Measurements from ENCODE around the gene ABCB11.
"Not testable (repeated sequence)": the region's sequence is repeated elsewhere in the genome, so short reads cannot be mapped to it uniquely, and the experiment has no call there.

Gene ABCB11

GRCh38 chr2:168948621-168949212 is 82.4 kb downstream of the ABCB11 start:
- DNase-seq (ENCODE audit: low spot score in 2 of 2) = no peak
- H3K4me3 Mint-ChIP-seq = no peak overlapping the region
- H3K27ac Mint-ChIP-seq = no peak overlapping the region
- no peaks in the 10 kb centered on the region for H3K4me1 Mint-ChIP-seq
- H3K36me3 Mint-ChIP-seq = no peaks in the 10 kb centered on the region
- peaks cover 4% of the 10 kb centered on the region for H3K9me3 Mint-ChIP-seq
- no peak for ATAC-seq

- Mint-ChIP-seq H3K9me3 (no peaks in the 10 kb centered on the region), H3K27ac (no peak overlapping the region), H3K36me3 (no peaks in the 10 kb centered on the region), H3K4me1 (no peaks in the 10 kb centered on the region), H3K4me3 (no peak overlapping the region)
- ATAC-seq = no peak
- DNase-seq (ENCODE audit: low spot score in 2 of 2) = no peak
Observed at GRCh38 chr2:168945508-168945907, 85.6 kb downstream of the ABCB11 start.

DNA sequence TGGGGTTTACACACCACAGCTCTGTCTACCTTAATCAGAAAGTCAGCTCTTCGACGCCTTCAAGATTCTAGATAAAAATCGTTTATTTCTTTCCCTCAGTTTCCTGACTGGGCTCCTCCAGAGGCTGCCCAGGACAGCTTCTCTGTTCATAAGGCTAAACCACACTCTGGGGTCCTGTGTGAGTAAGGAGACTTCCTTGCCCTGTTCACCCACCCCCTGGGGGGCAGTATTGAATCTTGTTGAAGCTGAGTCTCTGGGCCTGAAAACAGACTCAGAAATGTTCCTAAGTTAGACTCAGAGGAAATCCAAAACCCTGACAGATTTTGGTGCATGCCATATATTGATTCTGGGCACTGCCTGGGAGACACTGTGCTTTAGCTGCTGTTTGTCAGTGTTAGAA is 87.1 kb downstream of the ABCB11 start:
- peaks cover 8% of the 10 kb centered on the region for H3K4me1 Mint-ChIP-seq
- no peak overlapping the region for H3K4me3 Mint-ChIP-seq

DNA sequence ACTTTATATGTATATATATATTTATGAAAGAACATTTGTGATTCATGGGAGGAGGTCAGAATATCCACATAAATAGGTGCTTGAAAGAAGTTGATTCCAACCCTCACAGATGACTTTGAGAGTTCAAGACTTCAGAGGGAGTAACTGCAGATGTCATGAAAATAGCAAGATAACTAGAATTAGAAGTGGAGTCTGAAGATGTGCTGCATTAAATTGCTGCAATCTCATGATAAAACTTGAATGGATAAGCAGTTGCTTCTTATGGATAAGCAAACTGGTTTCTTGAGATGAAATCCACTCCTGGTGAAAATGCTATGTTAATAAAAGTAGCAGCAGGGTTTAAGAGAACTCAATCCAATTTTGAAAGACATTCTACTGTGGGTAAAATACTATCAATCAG is 89.8 kb downstream of the ABCB11 start:
- Mint-ChIP-seq H3K27ac (no peak overlapping the region), H3K36me3 (no peaks in the 10 kb centered on the region), H3K9me3 (no peaks in the 10 kb centered on the region), H3K4me3 (no peak overlapping the region), H3K4me1 (peaks cover 8% of the 10 kb centered on the region)
- ATAC-seq = no peak
- DNase-seq (ENCODE audit: low spot score in 2 of 2) = no peak

More for the DNA sequence above, 87.1 kb downstream of the ABCB11 start:
- ATAC-seq (peak; percentile 24), DNase-seq (ENCODE audit: low spot score in 2 of 2) (no peak)
- Mint-ChIP-seq H3K27ac (no peak overlapping the region), H3K36me3 (no peaks in the 10 kb centered on the region), H3K9me3 (no peaks in the 10 kb centered on the region)

GRCh38 chr2:168939918-168940317 is 91.2 kb downstream of the ABCB11 start:
- ATAC-seq = peak; percentile 88
- H3K36me3 Mint-ChIP-seq = no peaks in the 10 kb centered on the region

DNA sequence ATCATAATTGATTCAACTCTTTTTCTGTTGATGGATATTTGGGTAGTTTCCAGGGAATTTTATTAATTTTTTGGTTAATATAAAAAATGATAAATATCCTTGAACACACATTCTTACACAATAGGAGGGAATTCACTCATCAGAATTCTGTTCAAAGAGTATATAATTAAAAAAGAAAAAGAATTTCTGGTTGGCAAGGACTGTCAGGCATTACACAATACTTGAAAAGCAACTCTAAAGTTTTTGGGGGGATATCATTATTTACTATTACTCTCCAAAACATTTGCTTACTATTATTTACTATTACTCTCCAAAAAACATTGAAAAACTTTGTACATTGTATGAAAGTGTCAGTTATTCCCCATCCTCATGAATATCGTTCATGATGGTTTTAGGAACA is 92.1 kb downstream of the ABCB11 start:
- Mint-ChIP-seq H3K27ac (no peak overlapping the region), H3K4me3 (no peak overlapping the region), H3K4me1 (peaks cover 8% of the 10 kb centered on the region), H3K9me3 (no peaks in the 10 kb centered on the region), H3K36me3 (no peaks in the 10 kb centered on the region)
- ATAC-seq (no peak), DNase-seq (ENCODE audit: low spot score in 2 of 2) (no peak)

More at GRCh38 chr2:168939918-168940317, 91.2 kb downstream of the ABCB11 start:
- Mint-ChIP-seq H3K9me3 (no peaks in the 10 kb centered on the region), H3K4me3 (no peak overlapping the region), H3K4me1 (peaks cover 8% of the 10 kb centered on the region), H3K27ac (no peak overlapping the region)
- no peak for DNase-seq (ENCODE audit: low spot score in 2 of 2)

DNA sequence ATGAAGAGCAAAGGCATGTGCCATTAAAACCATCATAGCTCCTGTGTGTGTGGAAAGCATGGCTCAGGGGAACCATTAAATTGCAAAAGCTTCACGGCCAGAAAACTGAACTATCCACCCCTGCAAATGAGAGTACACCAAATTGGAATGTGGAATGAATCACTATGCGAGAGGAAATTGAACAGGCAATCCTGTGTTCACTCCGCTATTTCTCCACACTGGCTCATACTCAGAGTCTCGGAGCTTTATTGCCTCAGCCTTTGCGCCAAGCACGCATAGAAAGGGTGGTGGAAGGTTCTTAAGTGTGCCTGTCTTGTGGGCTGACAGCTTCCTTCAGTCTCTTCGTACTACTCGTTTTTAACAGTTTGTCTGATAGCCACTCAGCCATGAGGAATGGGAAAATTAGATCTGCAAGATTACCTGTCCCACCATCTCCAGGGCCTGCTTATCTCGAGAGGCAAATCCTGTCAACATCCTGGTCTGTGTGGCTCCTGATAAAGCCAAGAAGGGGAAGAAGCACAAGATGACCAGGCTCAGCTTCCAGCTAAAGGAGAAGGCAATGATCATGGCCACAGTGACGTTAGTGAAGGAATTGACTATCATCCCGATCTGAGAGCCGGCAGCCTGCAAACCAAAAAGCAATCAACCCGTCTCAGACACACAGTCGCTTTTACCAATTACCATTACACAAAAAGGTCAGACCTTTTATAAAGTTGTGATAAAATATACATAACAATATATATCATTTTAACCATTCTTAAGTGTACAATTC is 95.1 kb downstream of the ABCB11 start:
- Mint-ChIP-seq H3K36me3 (no peaks in the 10 kb centered on the region), H3K27ac (no peak overlapping the region), H3K4me1 (peaks cover 8% of the 10 kb centered on the region), H3K4me3 (no peak overlapping the region), H3K9me3 (no peaks in the 10 kb centered on the region)
- no peak for DNase-seq (ENCODE audit: low spot score in 2 of 2)
- ATAC-seq = no peak

GRCh38 chr2:168934826-168935225 is 96.3 kb downstream of the ABCB11 start:
- ATAC-seq (no peak), DNase-seq (ENCODE audit: low spot score in 2 of 2) (no peak)
- peaks cover 2% of the 10 kb centered on the region for H3K4me1 Mint-ChIP-seq
- H3K36me3 Mint-ChIP-seq = no peaks in the 10 kb centered on the region
- H3K4me3 Mint-ChIP-seq = no peak overlapping the region
- no peaks in the 10 kb centered on the region for H3K9me3 Mint-ChIP-seq
- no peak overlapping the region for H3K27ac Mint-ChIP-seq

- H3K27ac Mint-ChIP-seq; ATAC-seq; H3K4me1 Mint-ChIP-seq; H3K4me3 Mint-ChIP-seq; H3K36me3 Mint-ChIP-seq; H3K9me3 Mint-ChIP-seq; DNase-seq (ENCODE audit: low spot score in 2 of 2): not testable (repeated sequence)
Observed at GRCh38 chr2:168932174-168932573, 99.0 kb downstream of the ABCB11 start.

GRCh38 chr2:168930242-168930641 is 100.9 kb downstream of the ABCB11 start:
- no peaks in the 10 kb centered on the region for H3K4me1 Mint-ChIP-seq
- H3K27ac Mint-ChIP-seq = no peak overlapping the region
- H3K4me3 Mint-ChIP-seq = no peak overlapping the region
- ATAC-seq = no peak
- no peaks in the 10 kb centered on the region for H3K36me3 Mint-ChIP-seq
- no peaks in the 10 kb centered on the region for H3K9me3 Mint-ChIP-seq
- no peak for DNase-seq (ENCODE audit: low spot score in 2 of 2)

- H3K36me3 Mint-ChIP-seq = no peaks in the 10 kb centered on the region
- no peak overlapping the region for H3K4me3 Mint-ChIP-seq
- ATAC-seq = no peak
- DNase-seq (ENCODE audit: low spot score in 2 of 2) = no peak
- H3K27ac Mint-ChIP-seq = no peak overlapping the region
- H3K4me1 Mint-ChIP-seq = no peaks in the 10 kb centered on the region
- no peaks in the 10 kb centered on the region for H3K9me3 Mint-ChIP-seq
Observed at GRCh38 chr2:168929031-168929430, 102.1 kb downstream of the ABCB11 start.

DNA sequence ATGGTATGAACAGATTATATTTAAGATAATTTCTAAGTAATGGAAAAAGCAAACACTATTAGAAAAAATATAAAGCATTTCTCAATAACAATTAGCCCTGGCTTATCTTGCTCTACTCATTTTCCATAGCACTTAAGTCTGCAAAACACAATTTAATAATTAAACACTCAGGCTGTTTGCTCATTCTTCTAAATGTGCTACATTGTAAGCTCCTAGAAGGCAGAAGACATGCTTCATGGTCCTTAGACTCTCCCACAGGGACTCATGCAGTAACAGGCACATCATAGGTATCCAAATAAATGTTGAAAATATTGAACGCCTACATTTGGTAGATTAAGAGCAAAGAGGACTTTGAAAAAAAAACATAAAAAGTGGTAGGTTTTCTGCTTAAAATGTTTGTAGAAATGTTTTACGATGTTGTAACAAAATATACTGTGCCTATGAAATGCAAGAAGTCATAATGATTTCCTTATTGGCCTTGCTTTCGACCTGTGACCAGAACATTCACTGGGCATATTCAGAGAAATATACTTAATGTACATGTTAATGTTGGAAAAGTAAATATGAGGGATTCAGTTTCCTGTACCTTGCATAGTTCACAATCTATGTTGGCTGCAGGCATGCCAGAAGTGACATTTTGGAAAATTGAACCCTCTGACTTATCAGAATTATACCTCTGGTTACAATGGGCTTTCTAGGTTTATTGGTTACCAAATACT is 102.9 kb downstream of the ABCB11 start:
- no peaks in the 10 kb centered on the region for H3K36me3 Mint-ChIP-seq
- no peak overlapping the region for H3K27ac Mint-ChIP-seq
- H3K4me1 Mint-ChIP-seq = no peaks in the 10 kb centered on the region
- ATAC-seq = no peak
- DNase-seq (ENCODE audit: low spot score in 2 of 2) = no peak
- H3K9me3 Mint-ChIP-seq = no peaks in the 10 kb centered on the region
- no peak overlapping the region for H3K4me3 Mint-ChIP-seq

- H3K27ac Mint-ChIP-seq = no peak overlapping the region
- ATAC-seq = no peak
- H3K4me3 Mint-ChIP-seq = no peak overlapping the region
- H3K9me3 Mint-ChIP-seq = no peaks in the 10 kb centered on the region
- DNase-seq (ENCODE audit: low spot score in 2 of 2) = no peak
- no peaks in the 10 kb centered on the region for H3K4me1 Mint-ChIP-seq
- no peaks in the 10 kb centered on the region for H3K36me3 Mint-ChIP-seq
Observed at GRCh38 chr2:168926621-168927386, 104.3 kb downstream of the ABCB11 start.

GRCh38 chr2:168920504-168921157 is 110.5 kb downstream of the ABCB11 start:
- Mint-ChIP-seq H3K9me3 (no peaks in the 10 kb centered on the region), H3K27ac (no peak overlapping the region), H3K4me3 (no peak overlapping the region), H3K4me1 (no peaks in the 10 kb centered on the region), H3K36me3 (no peaks in the 10 kb centered on the region)
- no peak for DNase-seq (ENCODE audit: low spot score in 2 of 2)
- ATAC-seq = no peak

DNA sequence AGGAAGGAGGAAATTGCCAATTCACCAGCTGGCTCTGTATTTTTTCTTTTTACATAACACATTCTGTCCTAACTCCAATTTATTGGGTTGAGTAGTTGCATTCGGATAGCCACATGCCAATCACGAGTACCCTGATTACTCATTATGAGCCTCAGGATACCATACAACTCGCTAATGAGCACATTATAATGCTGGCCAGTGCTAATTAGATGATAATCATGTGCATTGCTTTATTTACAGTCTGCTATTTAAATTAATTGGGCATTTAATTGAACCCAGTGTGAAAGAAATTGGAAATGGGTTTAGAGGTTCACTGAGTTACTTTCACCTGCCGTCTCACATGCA is 114.8 kb downstream of the ABCB11 start:
- ATAC-seq = peak; percentile 59
- H3K27ac Mint-ChIP-seq = no peak overlapping the region
- H3K4me3 Mint-ChIP-seq = no peak overlapping the region
- H3K9me3 Mint-ChIP-seq = no peaks in the 10 kb centered on the region
- H3K36me3 Mint-ChIP-seq = no peaks in the 10 kb centered on the region
- no peaks in the 10 kb centered on the region for H3K4me1 Mint-ChIP-seq
- DNase-seq (ENCODE audit: low spot score in 2 of 2) = no peak
